IPS-18c (cell line): ENCODE results near the gene PCP4L1.
A peak's percentile ranks its signal among the peaks of the same experiment; 100 is the strongest.
"Not testable (repeated sequence)": the region's sequence is repeated elsewhere in the genome, so short reads cannot be mapped to it uniquely, and the experiment has no call there.

ENCODE experiments used
- H3K4me3 ChIP-seq: 2 replicates; pipeline ENCODE4 v1.7.0; 2013; ENCODE audit warnings: low read depth, mild to moderate bottlenecking, low read length, moderate library complexity; ENCODE audit not compliant: insufficient read depth
- H3K9me3 ChIP-seq: one replicate; pipeline ENCODE4 v1.6.1; 2013; ENCODE audit warnings: mild to moderate bottlenecking, low read length, moderate library complexity; ENCODE audit not compliant: control insufficient read depth, insufficient read depth

Gene PCP4L1

DNA sequence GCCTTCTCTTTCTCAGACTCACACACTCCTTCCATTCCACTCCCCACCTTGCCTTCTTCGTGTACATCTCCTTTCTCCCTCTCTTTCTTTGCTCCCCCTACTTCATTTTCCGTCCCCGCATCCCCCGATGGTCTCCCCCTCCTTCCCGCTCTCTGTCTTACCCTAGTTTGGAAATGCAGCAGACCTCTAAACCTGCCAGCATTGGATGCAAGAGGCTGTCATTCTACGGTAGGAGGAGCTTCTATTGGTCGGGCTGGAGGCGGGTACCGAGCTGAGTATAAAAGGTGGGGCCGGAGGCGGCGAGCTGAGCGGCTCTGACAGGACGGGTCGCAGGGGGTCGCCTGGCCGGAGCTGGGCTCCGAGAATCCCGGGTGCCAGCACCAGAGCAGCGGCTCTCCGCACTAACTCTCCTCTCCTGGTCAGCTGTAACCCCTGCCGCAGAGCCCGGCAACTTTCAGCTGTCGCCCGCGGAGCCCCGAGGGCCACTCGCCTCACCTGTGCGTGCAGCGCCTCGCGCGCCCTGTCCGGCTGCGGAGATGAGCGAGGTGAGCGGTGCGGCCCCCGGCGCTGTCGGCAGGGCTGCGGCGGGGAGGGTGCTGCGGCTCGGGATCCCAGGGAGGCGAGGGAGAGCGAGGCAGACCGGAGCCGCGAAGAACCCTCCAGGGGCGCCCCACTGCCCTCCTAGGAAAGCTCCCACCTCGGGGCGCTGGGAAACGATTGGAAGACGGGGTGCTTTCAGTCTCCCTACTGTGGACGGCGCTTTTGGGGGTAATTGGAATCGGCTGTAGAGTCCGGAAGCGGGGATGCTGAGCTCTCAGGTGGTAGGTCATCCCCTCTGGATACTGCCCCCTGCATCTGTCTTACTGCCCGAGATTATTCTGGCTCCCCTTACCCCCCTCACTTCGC, at the start of gene PCP4L1:
Gene PCP4L1, plus strand, starts transcription at position 307 of the 906 bp plus-strand sequence. Its CDS starts 230 bp downstream, at position 537.
- H3K4me3 ChIP-seq: peak within 1 kb of the TSS; percentile 75

DNA sequence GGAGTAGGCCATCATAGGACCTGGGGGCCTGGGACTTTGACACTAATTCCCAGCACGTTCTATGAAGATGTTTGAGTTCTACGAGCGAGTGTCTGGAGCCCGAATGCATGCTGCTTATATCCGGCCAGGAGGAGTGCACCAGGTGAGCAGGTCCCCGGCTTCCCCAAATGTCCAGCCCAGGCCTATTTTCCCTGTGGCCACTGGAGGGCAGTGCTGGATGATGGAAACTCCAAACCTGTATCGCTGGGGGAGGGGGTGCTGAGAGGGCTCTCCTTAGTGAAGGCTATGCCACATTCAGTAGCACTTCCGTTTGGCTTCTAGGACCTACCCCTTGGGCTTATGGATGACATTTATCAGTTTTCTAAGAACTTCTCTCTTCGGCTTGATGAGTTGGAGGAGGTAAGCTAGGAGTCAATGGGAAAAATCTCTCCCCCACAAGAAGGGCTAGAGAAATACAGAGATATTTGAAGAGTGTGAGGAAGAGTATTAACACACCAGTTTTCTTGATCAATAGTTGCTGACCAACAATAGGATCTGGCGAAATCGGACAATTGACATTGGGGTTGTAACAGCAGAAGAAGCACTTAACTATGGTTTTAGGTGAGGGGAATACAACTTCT, 48.6 kb upstream of the PCP4L1 start:
- no peak overlapping the region for H3K4me3 ChIP-seq

More for the DNA sequence above, at the start of gene PCP4L1:
- peaks cover 9% of the 10 kb centered on the region for H3K9me3 ChIP-seq

DNA sequence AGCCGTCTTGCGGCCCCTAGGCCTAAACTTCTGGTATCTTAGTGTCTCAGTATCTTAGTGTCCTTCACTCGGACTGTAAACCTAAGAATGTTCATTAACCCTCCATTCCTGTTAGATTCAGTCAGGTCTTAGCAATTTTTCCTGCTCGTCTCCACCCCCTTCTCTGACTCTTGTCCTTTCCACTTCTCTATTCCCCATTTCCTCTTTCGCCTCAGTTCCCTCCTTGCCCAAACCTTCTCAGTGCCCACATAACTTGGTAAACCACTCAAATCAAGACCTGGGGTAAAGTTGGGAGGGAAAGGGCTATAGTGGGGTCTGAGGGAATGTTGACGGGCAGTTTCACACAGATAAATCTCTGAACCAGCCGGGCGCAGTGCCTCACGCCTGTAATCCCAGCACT, 44.2 kb upstream of the PCP4L1 start:
- Histone ChIP-seq H3K4me3 (no peak overlapping the region), H3K9me3 (peaks cover 2% of the 10 kb centered on the region)

More for the DNA sequence above, 48.6 kb upstream of the PCP4L1 start:
- peaks cover 2% of the 10 kb centered on the region for H3K9me3 ChIP-seq

DNA sequence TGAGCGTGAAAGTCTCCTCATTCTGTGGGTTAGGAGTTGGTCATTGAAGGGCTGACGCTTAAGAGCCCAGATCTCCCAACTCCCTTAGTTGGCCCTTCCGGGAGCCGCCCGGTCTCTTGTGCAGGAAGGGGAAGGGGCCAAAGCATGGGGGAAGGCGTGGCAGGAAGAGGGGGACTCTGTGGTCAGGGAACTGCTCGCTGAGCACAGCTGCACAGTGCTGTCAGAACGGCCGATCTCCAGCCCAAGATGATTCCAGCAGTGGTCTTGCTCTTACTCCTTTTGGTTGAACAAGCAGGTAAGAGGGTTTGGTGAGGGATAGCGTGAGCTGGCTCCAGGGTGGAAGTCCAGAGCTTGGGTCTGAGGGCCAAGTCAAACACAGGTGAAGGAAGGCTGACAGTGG, 43.5 kb upstream of the PCP4L1 start, which contains the start of gene FCER1G:
Gene FCER1G, plus strand, starts transcription at position 220 of the 400 bp plus-strand sequence. Its CDS starts 27 bp downstream, at position 247.
- no peak within 1 kb of the TSS for H3K4me3 ChIP-seq
- H3K9me3 ChIP-seq: peaks cover 2% of the 10 kb centered on the region

DNA sequence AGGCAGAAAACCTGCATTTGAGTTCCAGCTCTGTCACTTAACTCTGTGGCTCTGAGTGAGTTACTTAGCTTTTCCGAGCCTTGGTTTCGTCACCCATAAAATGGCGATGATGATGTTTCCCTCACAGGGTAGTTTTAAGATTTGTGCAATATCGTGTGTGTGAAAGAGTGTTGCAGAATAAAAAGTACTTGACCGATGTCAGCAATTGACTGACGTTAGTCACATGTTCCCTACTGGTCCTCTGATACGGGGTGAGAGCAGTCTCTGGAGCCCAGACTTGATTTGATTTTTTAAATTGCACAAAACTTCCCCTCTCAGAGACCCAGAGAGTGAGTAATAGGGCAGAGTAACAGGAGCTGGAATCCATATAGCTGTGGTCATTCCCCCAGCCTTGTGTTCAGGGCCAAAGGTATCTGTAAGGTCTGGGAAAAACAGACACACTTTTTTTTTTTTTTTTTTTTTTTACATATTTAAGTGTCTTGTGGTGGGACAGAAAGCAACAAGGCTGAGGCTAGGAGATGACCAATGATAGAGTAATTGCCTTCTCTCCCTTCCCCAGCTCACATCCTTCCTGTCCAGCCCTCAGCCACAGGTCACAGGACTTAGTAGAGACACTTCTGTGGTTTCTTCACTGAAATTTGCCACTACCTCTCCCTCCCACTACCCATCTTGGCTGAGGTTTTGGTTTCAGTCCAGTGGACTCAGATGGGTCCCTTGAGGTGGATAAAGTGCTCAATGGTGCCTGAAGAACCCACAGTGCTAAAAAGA, 41.4 kb upstream of the PCP4L1 start:
- H3K4me3 ChIP-seq: no peak overlapping the region

DNA sequence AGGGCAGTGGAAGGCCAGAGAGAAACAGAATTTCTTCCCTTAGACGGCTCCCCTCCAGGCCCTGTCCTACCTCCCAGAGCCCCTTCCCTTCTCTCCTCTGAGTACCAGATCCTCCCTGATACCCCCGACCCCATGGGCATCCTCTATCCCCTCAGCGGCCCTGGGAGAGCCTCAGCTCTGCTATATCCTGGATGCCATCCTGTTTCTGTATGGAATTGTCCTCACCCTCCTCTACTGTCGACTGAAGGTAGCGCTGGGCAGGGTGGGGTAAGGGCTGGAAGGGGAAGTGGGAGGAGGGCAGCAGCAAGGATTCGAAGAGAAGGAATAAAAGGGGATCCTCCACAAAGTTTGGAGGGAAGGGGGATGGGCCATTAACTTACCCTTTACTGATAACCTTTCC, 40.7 kb upstream of the PCP4L1 start:
- H3K9me3 ChIP-seq: no peaks in the 10 kb centered on the region
- no peak overlapping the region; the same call in 1 of the 2 replicates for H3K4me3 ChIP-seq

More for the DNA sequence above, 41.4 kb upstream of the PCP4L1 start:
- H3K9me3 ChIP-seq: no peaks in the 10 kb centered on the region

DNA sequence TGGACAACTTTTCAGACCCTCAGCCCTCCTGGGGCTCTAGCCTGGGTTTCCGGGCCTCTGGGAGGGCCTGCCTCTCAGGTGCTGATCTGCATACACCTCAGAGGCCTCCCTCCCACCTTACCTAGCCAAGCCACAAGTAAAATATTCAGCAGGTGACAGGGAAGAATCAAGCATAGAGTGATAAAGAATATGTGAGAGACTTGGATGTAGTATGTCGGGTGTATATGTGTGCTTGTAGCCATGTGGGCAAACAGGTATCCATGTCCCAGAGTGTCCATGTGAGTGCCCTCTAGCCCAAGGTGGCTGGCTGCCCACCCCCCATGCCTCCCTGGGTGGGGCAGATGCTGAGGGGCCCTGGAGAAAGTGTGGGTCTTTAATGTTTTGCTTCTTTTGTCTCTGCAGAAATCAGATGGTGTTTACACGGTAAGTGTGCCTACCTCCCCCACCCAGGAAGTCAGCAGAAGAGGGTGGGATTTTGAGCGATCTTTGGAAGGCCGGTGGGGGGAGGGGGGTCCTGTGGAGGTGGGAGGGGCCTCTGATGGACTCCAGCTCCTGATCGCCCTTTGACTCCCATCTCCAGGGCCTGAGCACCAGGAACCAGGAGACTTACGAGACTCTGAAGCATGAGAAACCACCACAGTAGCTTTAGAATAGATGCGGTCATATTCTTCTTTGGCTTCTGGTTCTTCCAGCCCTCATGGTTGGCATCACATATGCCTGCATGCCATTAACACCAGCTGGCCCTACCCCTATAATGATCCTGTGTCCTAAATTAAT, 40.1 kb upstream of the PCP4L1 start:
- H3K4me3 ChIP-seq: no peak overlapping the region
- no peaks in the 10 kb centered on the region for H3K9me3 ChIP-seq

DNA sequence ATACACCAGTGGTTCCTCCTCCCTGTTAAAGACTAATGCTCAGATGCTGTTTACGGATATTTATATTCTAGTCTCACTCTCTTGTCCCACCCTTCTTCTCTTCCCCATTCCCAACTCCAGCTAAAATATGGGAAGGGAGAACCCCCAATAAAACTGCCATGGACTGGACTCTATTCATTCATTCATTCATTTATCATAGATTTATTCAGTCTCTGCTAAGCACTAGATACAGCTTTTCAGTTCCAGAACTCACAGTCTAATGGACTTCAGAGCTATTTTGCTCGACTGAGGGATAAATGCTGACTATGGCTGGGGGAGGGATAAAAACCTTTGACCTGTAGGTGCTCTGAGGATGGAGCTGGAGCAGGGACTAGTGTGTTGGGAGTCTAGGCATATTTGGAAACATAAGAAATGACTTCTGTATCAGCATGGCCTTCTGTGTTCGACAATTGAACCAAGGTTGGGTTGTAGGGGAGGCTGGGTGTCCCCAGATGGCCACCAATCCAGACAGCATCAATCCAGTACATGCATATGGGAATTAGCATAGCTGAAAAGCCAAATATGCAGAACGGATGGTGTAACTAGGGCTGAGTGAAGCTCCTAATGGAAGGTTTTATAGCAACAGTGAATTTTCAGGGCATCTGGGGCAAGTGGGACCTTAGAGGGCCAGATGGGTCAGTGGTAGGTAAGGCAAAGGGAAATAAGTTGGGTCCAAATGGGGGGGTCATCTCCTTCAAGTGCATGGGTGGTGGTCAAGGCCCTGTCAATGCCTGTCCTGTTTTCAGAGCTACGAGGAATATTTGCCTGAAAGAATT, 39.3 kb upstream of the PCP4L1 start:
- H3K9me3 ChIP-seq: no peaks in the 10 kb centered on the region
- H3K4me3 ChIP-seq: no peak overlapping the region

DNA sequence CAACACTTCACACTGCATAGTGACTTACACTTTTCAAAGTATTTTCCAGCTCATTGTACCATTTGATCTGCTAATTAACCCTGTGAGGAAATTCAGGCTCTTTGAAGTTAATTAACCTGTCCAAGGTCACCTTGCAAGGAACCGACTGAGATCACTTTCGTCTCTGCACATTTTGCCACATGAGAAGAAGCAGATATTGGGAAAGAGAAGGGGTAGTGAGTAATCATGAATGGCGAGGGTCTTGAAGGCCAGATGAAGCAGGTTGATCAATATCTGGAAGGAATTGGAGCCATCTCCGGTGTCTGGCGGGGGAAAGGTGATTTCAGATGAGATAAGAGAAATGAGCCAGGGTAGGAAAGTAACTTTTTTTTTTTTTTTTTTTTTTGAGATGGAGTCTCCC, 38.5 kb upstream of the PCP4L1 start:
- no peaks in the 10 kb centered on the region for H3K9me3 ChIP-seq
- no peak overlapping the region for H3K4me3 ChIP-seq

DNA sequence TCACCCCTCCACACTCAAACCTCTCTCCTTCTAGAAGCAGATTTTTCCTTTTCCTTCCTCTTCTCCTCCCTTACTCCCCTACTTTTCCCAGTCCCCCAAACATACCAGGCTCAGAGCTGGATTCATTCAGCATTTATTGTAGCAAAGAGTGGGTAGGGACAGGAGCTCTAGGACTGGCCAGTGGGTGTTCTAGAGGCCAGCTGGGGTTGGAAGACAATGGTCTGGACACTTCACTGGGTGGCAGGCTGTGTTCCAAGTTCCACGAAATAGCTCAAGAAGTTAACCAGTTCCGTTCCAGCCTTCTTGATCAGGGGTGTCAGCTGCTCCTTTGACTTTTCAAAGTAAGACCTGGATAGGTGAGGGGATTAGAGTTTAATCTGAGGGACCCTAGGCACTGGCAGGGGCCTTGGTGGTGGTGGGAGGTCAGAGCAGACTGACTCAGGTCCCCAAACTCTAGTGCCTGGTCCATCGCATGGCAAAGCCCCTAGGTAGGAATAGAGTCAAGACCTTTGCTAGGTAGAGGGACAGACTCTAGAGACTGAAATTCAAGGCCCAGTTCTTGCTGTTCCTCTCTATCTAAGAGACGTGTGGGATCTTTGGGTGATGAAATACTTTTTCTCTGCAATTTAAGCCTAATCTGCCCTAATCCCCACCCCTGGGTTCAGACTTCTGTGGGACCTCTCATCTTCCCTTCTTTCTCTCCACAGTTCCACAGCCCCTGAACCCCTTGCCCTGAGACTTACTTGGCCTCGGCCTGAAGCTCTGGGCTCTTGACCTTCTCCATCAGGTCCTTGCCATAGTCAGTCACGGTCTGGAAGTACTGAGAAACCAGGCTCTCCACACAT, 36.1 kb upstream of the PCP4L1 start:
- H3K4me3 ChIP-seq: no peak overlapping the region
- H3K9me3 ChIP-seq: no peaks in the 10 kb centered on the region

DNA sequence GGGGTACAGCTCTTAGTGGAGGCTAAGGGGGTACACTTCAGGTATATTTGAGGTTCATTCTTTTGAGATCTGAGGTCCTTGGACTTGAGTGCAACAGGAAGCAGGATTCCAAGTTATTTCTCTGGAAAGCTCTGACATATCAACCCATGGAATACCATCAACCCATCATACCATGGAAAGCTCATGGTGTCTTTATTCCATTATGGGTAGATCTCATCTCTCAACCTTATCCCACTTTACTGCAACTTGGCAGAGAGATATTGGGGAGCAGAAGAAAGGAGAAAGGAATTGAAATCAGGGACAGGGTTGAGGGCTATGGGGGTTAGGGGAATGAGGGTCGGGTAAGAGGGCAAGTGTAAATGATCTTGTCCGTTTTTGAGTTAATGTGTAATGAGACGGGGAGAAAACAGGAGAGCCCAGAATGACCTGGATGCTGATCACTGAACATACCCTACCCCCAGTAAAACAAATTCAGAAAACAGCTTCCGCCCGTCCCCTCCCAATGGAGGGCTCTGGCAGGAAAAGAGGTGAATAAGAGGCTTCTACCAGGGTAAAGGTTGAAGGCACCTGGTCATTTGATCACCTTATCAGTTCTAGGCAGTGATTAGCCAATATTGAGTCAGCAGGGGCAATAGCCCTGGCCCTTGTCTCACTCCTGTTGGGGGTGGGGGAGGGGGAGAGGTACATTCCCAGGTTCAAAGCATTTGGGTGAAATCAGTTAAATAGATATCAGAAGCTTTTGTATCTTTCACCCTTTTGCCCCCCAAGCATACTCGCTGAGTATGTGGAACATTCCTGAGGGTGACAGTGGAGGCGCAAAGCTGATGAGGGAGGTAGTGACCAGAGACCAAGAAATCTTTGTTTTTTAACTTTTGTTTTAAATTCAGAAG, 34.5 kb upstream of the PCP4L1 start:
- no peaks in the 10 kb centered on the region for H3K9me3 ChIP-seq
- no peak overlapping the region for H3K4me3 ChIP-seq

DNA sequence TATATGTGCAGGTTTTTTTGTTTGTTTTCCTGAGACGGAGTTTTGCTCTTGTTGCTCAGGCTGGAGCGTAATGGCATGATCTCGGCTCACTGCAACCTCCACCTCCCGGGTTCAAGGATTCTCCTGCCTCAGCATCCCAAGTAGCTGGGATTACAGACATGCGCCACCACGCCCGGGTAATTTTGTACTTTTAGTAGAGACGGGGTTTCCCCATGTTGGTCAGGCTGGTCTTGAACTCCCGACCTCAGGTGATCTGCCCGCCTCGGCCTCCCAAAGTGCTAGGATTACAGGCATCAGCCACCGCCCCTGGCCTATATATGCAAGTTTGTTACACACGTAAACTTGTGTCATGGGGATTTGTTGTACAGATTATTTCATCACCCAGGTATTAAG, 33.9 kb upstream of the PCP4L1 start:
- not testable (repeated sequence) for H3K9me3 ChIP-seq, H3K4me3 ChIP-seq

DNA sequence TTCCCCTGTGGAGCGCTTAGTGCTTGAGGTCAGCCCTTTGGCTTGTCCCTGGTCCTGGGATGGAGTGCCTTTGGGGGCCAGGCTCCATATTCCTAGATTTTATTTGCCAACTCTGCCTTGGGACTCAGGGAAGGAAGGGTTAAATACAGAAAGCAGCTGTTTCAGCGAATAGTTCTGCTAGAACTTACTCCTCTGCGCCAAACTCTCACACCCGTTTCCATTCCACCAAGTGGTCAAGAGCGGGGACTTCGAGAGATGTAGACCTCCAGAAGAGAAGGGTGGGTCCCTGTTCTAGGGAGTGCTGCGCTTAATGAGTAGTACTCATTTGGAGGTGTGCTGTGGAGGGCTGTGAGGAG, 33.4 kb upstream of the PCP4L1 start:
- Histone ChIP-seq H3K9me3 (no peaks in the 10 kb centered on the region), H3K4me3 (no peak overlapping the region)

DNA sequence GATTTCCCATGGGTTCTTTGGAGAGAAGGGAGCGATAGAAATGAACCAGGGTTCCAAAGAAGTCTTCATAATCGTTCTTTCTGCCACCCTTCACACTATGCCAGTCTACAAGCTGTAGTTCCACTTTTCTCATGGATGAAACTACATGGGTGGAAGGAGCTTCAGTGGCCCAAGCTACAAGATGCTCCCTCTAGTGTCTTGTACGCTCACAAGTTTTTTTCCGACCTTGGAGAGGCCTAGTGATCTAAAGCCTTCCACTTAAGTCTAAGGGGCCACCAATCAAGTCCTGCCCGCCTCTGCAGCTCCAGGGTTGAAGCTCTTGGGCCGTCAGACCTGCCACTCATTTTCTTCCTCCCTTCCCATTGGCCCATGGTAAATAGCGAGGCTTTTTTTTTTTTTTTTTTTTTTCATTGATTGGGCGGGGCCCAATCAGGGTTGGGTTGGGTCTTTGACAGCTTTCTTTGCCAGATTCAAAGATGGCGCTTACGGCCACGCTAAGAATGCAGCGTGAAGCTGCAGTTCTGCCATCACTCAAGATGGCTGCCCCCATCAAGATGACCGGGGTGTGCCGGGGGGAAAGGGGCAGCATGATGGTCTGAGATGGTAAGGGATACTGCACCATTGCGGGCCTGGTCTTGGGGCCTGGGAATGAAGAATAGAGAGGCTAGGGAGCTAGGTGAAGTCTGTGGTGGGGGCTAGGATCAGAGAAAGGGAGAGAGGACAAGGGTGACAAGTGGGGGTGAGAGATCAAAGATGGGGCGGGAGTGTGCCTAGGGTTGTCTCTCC, 32.8 kb upstream of the PCP4L1 start, which contains the start of gene TOMM40L:
Gene TOMM40L, plus strand, starts transcription at position 527 of the 786 bp plus-strand sequence. CDS start 430 bp downstream, outside the sequence.
- Histone ChIP-seq H3K9me3 (no peaks in the 10 kb centered on the region), H3K4me3 (peak within 1 kb of the TSS; percentile 83)
